Measurements from ENCODE around the gene MSLN. TPM values are rescaled to one million over a fixed set of nuclear protein-coding genes. Genes with fewer than 3 reads are reported as not detected.

Gene MSLN
- total RNA-seq, 4 donors from 2014 or later, result 0.39 TPM; not detected in 3

- DNase-seq (ENCODE audit: extremely low spot score), result no peak
- intact Hi-C loops (cut with DNase I), result no loop called here
- peaks cover 0 to 61% (median 1%) of the 10 kb centered on the region in 4 donors for H3K27me3 ChIP-seq
- TF ChIP-seq POLR2A (IDR thresholded peaks at IDR 0.05; ENCODE audit: low read depth) (no peak), EP300 (IDR thresholded peaks at IDR 0.05) (no peak), POLR2AphosphoS5 (IDR thresholded peaks at IDR 0.05) (no peak), CTCF (IDR thresholded peaks at IDR 0.05) (no peak)
- no peak overlapping the region for H3K4me3 ChIP-seq
- no peak overlapping the region for H3K27ac ChIP-seq (replicated peaks in 1 of 4)
- H3K36me3 ChIP-seq, result no peaks in the 10 kb centered on the region
- H3K4me1 ChIP-seq, result no peaks in the 10 kb centered on the region
- no peaks in the 10 kb centered on the region for H3K9me3 ChIP-seq
- 67% methylated on average over 11 of the region's 22 CpGs for WGBS
Observed at GRCh38 chr16:761625-762513, 1.3 kb downstream of the MSLN start.

DNA sequence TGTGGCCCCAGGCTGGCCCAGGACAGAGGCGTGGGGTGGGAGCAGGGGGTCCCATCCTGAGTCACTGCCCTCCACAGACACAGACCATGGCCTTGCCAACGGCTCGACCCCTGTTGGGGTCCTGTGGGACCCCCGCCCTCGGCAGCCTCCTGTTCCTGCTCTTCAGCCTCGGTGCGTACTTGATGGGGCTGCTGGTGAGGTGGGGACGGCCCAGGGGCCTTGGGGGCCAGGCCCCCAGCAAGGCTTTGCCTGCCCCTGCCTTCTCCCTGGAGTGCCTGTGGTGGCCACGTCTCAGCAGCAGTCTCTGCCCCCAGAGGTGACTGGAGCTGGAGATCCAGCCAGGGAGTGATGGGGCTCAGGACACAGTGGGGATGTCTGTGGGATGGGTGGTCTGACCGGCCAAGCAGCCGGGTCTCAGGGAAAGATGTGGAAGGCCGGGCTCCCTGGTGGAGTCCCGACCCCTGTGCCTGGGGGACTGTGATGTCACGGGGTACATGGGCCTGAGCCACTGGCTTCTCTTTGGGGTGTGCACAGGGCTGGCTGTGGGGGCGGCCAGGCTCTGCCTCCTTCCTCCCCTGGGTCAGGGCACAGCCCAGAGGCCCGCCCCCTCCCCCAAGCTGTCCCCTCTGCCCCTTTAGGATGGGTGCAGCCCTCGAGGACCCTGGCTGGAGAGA is 2.2 kb downstream of the MSLN start:
- Histone ChIP-seq H3K4me3 (no peak overlapping the region), H3K4me1 (no peaks in the 10 kb centered on the region), H3K27ac (replicated peaks in 1 of 4) (no peak overlapping the region), H3K27me3 (peaks cover 0 to 64% (median 1%) of the 10 kb centered on the region in 4 donors), H3K36me3 (no peaks in the 10 kb centered on the region), H3K9me3 (no peaks in the 10 kb centered on the region)
- 75% methylated on average over 13 of the region's 17 CpGs for WGBS
- TF ChIP-seq EP300 (IDR thresholded peaks at IDR 0.05), result no peak
- TF ChIP-seq POLR2AphosphoS5 (IDR thresholded peaks at IDR 0.05), result no peak
- no peak for TF ChIP-seq CTCF (IDR thresholded peaks at IDR 0.05)
- TF ChIP-seq POLR2A (IDR thresholded peaks at IDR 0.05; ENCODE audit: low read depth), result no peak
- no peak for DNase-seq (ENCODE audit: extremely low spot score)
- intact Hi-C loops (cut with DNase I), result no loop called here

- Histone ChIP-seq H3K4me1 (no peaks in the 10 kb centered on the region), H3K27me3 (peaks cover 0 to 65% (median 1%) of the 10 kb centered on the region in 4 donors), H3K36me3 (no peaks in the 10 kb centered on the region), H3K4me3 (no peak overlapping the region), H3K27ac (replicated peaks in 1 of 4) (no peak overlapping the region), H3K9me3 (no peaks in the 10 kb centered on the region)
- no peak for DNase-seq (ENCODE audit: extremely low spot score)
- TF ChIP-seq POLR2AphosphoS5 (IDR thresholded peaks at IDR 0.05) (no peak), CTCF (IDR thresholded peaks at IDR 0.05) (no peak), EP300 (IDR thresholded peaks at IDR 0.05) (no peak), POLR2A (IDR thresholded peaks at IDR 0.05; ENCODE audit: low read depth) (no peak)
- intact Hi-C loops (cut with DNase I), result no loop called here
- WGBS, result 93% methylated on average over 5 of the region's 21 CpGs
Observed at GRCh38 chr16:763369-764183, 3.0 kb downstream of the MSLN start.

DNA sequence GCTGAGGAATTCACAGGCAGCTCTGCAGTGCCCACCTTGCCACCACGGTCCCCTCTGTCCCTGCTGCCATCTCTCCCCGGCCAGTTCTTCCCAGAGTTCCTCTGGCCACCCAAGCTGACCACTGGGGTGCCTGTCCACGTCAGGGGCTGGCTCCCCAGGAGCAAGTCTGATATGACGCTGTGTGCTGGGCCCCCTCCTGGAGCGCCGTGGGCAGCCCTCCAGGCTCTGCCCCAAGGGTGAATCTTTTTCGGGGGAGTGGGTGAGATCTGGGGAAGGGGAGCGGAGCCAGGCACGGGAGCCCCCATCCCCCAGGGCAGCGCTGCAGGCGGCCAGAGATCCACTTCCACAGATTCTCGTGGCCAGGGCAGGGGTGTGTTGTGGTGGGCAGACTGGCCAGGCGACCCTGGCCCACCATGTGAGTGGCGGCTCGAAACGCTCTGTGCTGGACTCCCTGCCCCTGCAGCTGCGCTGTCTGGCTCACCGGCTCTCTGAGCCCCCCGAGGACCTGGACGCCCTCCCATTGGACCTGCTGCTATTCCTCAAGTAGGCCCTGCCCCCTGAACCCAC is 3.7 kb downstream of the MSLN start:
- 71% methylated on average over 20 of the region's 20 CpGs for WGBS
- Histone ChIP-seq H3K36me3 (no peaks in the 10 kb centered on the region), H3K4me1 (no peaks in the 10 kb centered on the region), H3K4me3 (no peak overlapping the region), H3K27ac (replicated peaks in 1 of 4) (no peak overlapping the region), H3K9me3 (no peaks in the 10 kb centered on the region), H3K27me3 (peaks cover 0 to 72% (median 1%) of the 10 kb centered on the region in 4 donors)
- DNase-seq (ENCODE audit: extremely low spot score), result no peak
- intact Hi-C loops (cut with DNase I), result no loop called here
- TF ChIP-seq EP300 (IDR thresholded peaks at IDR 0.05), result no peak
- no peak for TF ChIP-seq POLR2A (IDR thresholded peaks at IDR 0.05; ENCODE audit: low read depth)
- TF ChIP-seq POLR2AphosphoS5 (IDR thresholded peaks at IDR 0.05), result no peak
- TF ChIP-seq CTCF (IDR thresholded peaks at IDR 0.05), result no peak

Measured in esophagus muscularis mucosa (tissue), 4 donors.